ENCODE data around the gene DOCK9.

DNA sequence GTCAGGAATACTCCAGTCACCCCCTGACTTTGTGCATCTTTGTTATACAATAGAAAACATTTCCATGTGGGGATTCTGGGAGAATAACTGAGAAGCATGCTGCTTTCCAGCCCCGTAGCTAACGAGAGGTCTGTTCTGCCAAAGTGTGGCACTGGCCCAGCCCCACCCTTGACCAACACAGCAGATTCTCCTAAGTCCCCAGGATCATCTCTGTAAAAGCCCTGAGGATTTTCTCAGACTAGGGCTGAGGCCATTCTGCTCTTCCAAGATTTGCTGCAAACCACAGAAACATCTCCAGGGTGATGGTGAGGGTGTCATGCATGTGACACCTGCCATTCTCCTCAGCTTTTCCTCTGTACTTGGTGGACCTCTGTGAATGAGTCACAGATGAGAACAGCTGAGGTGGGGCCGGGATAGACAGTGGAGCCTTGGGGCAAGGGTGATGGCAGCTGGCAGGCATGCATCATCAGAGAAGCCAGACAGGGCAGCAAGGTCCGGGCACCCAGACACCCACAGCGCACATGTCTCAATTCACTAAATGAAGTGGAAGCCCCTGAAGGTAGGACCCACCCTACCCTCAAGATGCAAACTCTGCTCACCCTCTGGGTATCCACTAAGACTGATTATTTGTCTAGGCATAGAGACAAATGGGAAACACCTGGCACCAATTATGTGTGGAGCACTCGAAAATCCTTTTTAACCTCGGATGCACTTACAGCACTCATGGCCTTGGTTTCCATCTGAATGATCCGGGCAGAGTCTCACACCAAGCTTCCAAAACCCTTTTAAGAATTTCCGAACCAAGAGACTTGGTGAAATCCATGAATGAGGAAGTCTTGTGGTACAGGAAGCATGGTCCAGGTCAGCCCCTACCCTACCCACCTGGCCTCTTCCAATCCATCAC, 20.1 kb upstream of the DOCK9 start:
- TF ChIP-seq, protein P1, sequence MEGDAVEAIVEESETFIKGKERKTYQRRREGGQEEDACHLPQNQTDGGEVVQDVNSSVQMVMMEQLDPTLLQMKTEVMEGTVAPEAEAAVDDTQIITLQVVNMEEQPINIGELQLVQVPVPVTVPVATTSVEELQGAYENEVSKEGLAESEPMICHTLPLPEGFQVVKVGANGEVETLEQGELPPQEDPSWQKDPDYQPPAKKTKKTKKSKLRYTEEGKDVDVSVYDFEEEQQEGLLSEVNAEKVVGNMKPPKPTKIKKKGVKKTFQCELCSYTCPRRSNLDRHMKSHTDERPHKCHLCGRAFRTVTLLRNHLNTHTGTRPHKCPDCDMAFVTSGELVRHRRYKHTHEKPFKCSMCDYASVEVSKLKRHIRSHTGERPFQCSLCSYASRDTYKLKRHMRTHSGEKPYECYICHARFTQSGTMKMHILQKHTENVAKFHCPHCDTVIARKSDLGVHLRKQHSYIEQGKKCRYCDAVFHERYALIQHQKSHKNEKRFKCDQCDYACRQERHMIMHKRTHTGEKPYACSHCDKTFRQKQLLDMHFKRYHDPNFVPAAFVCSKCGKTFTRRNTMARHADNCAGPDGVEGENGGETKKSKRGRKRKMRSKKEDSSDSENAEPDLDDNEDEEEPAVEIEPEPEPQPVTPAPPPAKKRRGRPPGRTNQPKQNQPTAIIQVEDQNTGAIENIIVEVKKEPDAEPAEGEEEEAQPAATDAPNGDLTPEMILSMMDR (IDR thresholded peaks at IDR 0.05), result no peak
- TF ChIP-seq NR1H2 (CRISPR knock-in tag; IDR thresholded peaks at IDR 0.05) (no peak), JUN (CRISPR knock-in tag; IDR thresholded peaks at IDR 0.05) (no peak), KAT7 (CRISPR knock-in tag; IDR thresholded peaks at IDR 0.05; ENCODE audit: borderline replicate concordance) (no peak)
- TF ChIP-seq, protein P2, sequence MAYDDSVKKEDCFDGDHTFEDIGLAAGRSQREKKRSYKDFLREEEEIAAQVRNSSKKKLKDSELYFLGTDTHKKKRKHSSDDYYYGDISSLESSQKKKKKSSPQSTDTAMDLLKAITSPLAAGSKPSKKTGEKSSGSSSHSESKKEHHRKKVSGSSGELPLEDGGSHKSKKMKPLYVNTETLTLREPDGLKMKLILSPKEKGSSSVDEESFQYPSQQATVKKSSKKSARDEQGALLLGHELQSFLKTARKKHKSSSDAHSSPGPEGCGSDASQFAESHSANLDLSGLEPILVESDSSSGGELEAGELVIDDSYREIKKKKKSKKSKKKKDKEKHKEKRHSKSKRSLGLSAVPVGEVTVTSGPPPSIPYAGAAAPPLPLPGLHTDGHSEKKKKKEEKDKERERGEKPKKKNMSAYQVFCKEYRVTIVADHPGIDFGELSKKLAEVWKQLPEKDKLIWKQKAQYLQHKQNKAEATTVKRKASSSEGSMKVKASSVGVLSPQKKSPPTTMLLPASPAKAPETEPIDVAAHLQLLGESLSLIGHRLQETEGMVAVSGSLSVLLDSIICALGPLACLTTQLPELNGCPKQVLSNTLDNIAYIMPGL (CRISPR knock-in tag; IDR thresholded peaks at IDR 0.05), result no peak
- TF ChIP-seq, protein P3, sequence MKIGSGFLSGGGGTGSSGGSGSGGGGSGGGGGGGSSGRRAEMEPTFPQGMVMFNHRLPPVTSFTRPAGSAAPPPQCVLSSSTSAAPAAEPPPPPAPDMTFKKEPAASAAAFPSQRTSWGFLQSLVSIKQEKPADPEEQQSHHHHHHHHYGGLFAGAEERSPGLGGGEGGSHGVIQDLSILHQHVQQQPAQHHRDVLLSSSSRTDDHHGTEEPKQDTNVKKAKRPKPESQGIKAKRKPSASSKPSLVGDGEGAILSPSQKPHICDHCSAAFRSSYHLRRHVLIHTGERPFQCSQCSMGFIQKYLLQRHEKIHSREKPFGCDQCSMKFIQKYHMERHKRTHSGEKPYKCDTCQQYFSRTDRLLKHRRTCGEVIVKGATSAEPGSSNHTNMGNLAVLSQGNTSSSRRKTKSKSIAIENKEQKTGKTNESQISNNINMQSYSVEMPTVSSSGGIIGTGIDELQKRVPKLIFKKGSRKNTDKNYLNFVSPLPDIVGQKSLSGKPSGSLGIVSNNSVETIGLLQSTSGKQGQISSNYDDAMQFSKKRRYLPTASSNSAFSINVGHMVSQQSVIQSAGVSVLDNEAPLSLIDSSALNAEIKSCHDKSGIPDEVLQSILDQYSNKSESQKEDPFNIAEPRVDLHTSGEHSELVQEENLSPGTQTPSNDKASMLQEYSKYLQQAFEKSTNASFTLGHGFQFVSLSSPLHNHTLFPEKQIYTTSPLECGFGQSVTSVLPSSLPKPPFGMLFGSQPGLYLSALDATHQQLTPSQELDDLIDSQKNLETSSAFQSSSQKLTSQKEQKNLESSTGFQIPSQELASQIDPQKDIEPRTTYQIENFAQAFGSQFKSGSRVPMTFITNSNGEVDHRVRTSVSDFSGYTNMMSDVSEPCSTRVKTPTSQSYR (CRISPR knock-in tag; IDR thresholded peaks at IDR 0.05), result no peak

Data from WTC11 (cell line).